A673 (cell line): ENCODE measurements around the gene CPED1. TPM values are rescaled to one million over a fixed set of nuclear protein-coding genes. Genes with fewer than 3 reads are reported as not detected.

Experiments
- BruUV-seq: library from RNA; stranded (reverse); fragments of 400-500 nt; replicated peaks from 2 replicates; lab custom pipeline; 2021; lab: Mats Ljungman, UMichigan
- CTCF ChIA-PET: fragments of 300-600 bp; sonication (Branson Sonifier 250); formaldehyde crosslinking; loops from one replicate; lab custom pipeline; 2022; ENCODE audit warnings: antibody characterized with exemption; lab: Charles Lee
- POLR2A ChIA-PET: fragments of 300-600 bp; sonication (Branson Sonifier 250); formaldehyde crosslinking; loops from one replicate; lab custom pipeline; 2022; ENCODE audit warnings: antibody characterized with exemption; ENCODE audit not compliant: low non-redundant PET; lab: Charles Lee
- DNase-seq: peaks from one replicate; pipeline ENCODE4 v3.0.0-alpha.2; 2015; ENCODE audit warnings: low spot score
- H3K27ac ChIP-seq: fragments of 200-600 bp; sonication (generic); 2 replicates; pipeline ENCODE4 v1.5.1; 2016; ENCODE audit warnings: mixed run types, low read depth, mild to moderate bottlenecking, mixed read lengths, antibody characterized with exemption, low read length; ENCODE audit not compliant: poor library complexity, severe bottlenecking
- H3K27me3 ChIP-seq: fragments of 200-600 bp; sonication (generic); replicated peaks from 2 replicates; pipeline ENCODE4 v1.6.1; 2017; ENCODE audit warnings: mixed run types, low read depth, mild to moderate bottlenecking, mixed read lengths, antibody characterized with exemption, low read length; ENCODE audit not compliant: insufficient read depth, poor library complexity
- H3K36me3 ChIP-seq: fragments of 200-600 bp; sonication (generic); 2 replicates; pipeline ENCODE4 v1.6.1; 2016; ENCODE audit warnings: mixed run types, mild to moderate bottlenecking, mixed read lengths, antibody characterized with exemption, low read length; ENCODE audit not compliant: insufficient read depth, poor library complexity, severe bottlenecking
- H3K4me1 ChIP-seq: fragments of 200-600 bp; sonication (generic); 2 replicates; pipeline ENCODE4 v1.6.1; 2017; ENCODE audit warnings: mixed run types, mild to moderate bottlenecking, mixed read lengths, antibody characterized with exemption, low read length; ENCODE audit not compliant: insufficient read depth, poor library complexity, severe bottlenecking
- H3K4me3 ChIP-seq: fragments of 200-600 bp; sonication (generic); 2 replicates; pipeline ENCODE4 v1.5.1; 2016; ENCODE audit warnings: low read depth, mixed run types, mild to moderate bottlenecking, mixed read lengths, low read length; ENCODE audit not compliant: poor library complexity, severe bottlenecking
- H3K9me3 ChIP-seq: fragments of 200-600 bp; sonication (generic); 2 replicates; pipeline ENCODE4 v1.6.1; 2016; ENCODE audit warnings: mixed run types, low read depth, mild to moderate bottlenecking, mixed read lengths, antibody characterized with exemption, low read length; ENCODE audit not compliant: poor library complexity, severe bottlenecking
- EZH2 ChIP-seq: fragments of 200-600 bp; sonication (generic); IDR thresholded peaks from 2 replicates; pipeline ENCODE4 v1.6.1; 2017; ENCODE audit warnings: borderline replicate concordance, low read depth, mild to moderate bottlenecking, mixed read lengths, antibody characterized with exemption, low read length; ENCODE audit not compliant: poor library complexity, severe bottlenecking
- intact Hi-C: fragments of 100-400 bp; cut with micrococcal nuclease; formaldehyde crosslinking; loops from one replicate; pipeline ENCODE4 v1.10.0; 2022; ENCODE audit not compliant: unreplicated experiment
- total RNA-seq: library from RNA; stranded (reverse); gene quantifications from 2 replicates; pipeline ENCODE4 v1.2.3, GENCODE V29; 2021
- TF ChIP-seq, protein P1 (sequence below): fragments of 300-800, 200-600 bp; sonication (generic); conservative IDR thresholded peaks from 2 replicates; pipeline ENCODE4 v1.5.1; 2017; ENCODE audit warnings: low read depth, mild to moderate bottlenecking, antibody characterized with exemption, low read length, moderate library complexity, mixed read lengths

The CPED1 gene
- total RNA-seq, 1 experiment from 2014 or later: 0.15 TPM

DNA sequence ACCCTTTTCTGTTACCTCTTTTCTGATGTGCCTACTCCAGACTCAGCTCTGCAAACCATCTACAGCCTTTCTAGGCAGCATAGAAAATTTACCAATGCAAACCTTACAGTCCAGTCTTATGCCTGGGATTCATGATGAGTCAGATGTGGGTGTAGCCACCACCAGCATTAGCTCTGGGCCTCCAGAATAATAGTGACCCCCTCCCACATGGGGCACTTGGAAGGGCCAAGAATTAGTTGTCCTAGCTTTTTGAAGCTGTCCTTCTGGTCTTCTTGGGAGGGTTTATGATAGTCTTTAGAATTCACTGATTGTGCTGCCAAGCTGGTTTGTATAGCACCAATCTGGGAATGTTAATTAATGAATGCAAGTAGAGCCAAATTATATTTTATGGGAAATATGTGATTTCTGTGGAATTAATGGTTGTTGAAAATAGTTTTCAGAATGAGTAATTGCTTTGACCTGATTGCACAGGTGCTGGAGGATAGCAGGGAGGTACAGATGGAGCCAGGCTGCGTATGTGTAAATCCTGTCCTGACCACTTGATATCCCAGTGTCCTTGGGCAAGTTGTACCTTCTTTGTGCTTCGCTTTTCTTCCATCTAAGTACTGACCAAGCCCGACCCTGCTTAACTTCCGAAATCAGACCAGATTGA, 94.8 kb downstream of the CPED1 start:
- Histone ChIP-seq H3K27ac (no peak overlapping the region), H3K9me3 (no peaks in the 10 kb centered on the region), H3K4me1 (no peaks in the 10 kb centered on the region), H3K4me3 (no peak overlapping the region), H3K36me3 (no peaks in the 10 kb centered on the region), H3K27me3 (no peaks in the 10 kb centered on the region)
- TF ChIP-seq, protein P1, sequence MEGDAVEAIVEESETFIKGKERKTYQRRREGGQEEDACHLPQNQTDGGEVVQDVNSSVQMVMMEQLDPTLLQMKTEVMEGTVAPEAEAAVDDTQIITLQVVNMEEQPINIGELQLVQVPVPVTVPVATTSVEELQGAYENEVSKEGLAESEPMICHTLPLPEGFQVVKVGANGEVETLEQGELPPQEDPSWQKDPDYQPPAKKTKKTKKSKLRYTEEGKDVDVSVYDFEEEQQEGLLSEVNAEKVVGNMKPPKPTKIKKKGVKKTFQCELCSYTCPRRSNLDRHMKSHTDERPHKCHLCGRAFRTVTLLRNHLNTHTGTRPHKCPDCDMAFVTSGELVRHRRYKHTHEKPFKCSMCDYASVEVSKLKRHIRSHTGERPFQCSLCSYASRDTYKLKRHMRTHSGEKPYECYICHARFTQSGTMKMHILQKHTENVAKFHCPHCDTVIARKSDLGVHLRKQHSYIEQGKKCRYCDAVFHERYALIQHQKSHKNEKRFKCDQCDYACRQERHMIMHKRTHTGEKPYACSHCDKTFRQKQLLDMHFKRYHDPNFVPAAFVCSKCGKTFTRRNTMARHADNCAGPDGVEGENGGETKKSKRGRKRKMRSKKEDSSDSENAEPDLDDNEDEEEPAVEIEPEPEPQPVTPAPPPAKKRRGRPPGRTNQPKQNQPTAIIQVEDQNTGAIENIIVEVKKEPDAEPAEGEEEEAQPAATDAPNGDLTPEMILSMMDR: no peak
- no peak for TF ChIP-seq EZH2
- no TSS peak for BruUV-seq
- intact Hi-C loops: loop anchor here (5.0 kb wide), 1 partner anchor 291 kb away; no protein-coding TSS in a partner anchor
- ChIA-PET POLR2A (no interaction called here), CTCF (no interaction called here)
- DNase-seq: no peak

DNA sequence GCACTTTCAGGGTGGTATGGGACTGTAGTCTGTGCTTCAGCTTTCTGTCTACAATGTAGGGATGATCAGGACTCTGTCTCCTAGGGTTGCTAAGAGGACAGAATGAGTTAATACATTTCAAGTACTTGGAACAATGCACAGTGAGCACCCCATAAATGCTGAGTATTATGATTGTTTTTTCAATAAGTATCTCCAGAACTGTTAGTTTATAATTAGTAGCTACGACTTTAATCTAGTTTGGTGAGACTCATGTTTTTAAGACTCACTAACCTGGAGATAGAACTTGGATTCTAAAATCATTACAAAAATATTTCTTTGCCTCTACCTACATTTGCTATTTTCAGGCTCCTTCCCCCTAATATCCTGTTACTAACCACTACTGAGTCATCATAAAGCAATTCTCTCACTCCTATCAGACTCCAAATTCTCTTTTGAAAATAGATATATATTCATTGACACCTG, 95.3 kb downstream of the CPED1 start:
- ChIA-PET POLR2A (no interaction called here), CTCF (no interaction called here)
- Histone ChIP-seq H3K4me3 (no peak overlapping the region), H3K36me3 (no peaks in the 10 kb centered on the region), H3K9me3 (no peaks in the 10 kb centered on the region), H3K27me3 (no peaks in the 10 kb centered on the region), H3K4me1 (no peaks in the 10 kb centered on the region), H3K27ac (no peak overlapping the region)
- no peak for TF ChIP-seq EZH2
- TF ChIP-seq, protein P1: no peak
- BruUV-seq: no TSS peak
- no peak for DNase-seq
- intact Hi-C loops: loop anchor here (5.0 kb wide), 1 partner anchor 292 kb away; no protein-coding TSS in a partner anchor

GRCh38 chr7:121084256-121084655, 95.7 kb downstream of the CPED1 start:
- DNase-seq: no peak
- Histone ChIP-seq H3K4me3 (no peak overlapping the region), H3K4me1 (no peaks in the 10 kb centered on the region), H3K27ac (no peak overlapping the region), H3K27me3 (no peaks in the 10 kb centered on the region), H3K9me3 (no peaks in the 10 kb centered on the region), H3K36me3 (no peaks in the 10 kb centered on the region)
- ChIA-PET CTCF (no interaction called here), POLR2A (no interaction called here)
- BruUV-seq: no TSS peak
- intact Hi-C loops: loop anchor here (5.0 kb wide), 1 partner anchor 292 kb away; no protein-coding TSS in a partner anchor
- TF ChIP-seq EZH2: no peak
- TF ChIP-seq, protein P1: no peak
